HG03442 (cell line): ENCODE data around the gene PRSS50.
"Not testable (repeated sequence)": the region's sequence is repeated elsewhere in the genome, so short reads cannot be mapped to it uniquely, and the experiment has no call there.

Source experiments
- ATAC-seq: cut with Tn5 transposase; IDR thresholded peaks from one replicate; pipeline ENCODE4 v1.9.1; 2021; ENCODE audit warnings: mild to moderate bottlenecking, moderate library complexity; ENCODE audit not compliant: unreplicated experiment

Gene PRSS50

DNA sequence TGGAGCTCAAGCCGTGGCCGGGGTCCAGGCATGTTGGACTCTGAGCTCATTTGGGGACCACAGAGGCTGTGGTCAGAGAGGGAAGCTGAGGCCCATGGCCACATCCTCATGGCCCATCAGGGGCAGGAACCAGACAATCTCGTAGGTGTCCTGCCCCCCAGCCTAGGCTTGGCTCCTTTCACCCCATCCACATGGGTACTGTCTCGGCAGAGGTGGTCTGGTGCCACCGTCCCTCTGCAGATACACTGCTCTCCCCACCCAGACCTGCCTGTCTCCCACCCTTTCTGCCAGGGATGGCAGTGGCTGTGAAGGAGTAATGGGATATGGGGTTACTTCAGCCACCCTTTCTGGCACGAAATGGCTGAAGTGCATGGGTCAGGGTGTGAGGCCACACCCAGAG is 7.9 kb downstream of the PRSS50 start:
- ATAC-seq = no peak

DNA sequence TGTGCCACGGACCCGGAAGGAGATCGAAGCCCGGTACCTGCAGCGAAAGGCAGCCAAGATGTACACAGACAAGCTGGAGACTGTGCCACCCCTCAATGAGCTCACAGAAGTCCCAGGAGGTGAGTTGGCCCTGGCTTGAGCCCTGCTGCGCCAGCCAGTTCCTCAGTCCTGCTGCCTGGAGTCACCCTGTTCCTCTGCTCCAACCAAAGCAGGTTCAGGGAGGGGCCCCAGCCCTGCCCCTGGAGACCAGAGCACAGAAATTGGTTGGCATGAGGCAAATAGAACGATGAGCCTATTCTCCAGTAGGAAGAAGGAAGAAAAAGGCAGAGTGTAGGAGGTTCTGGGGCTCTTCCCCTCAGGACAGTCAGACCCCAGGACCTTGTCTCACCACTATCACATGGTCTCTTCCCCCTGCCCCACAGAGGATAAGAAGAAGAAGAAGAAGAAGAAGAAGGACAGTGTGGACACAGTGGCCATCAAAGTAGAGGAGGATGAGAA is 8.5 kb downstream of the PRSS50 start:
- no peak for ATAC-seq

DNA sequence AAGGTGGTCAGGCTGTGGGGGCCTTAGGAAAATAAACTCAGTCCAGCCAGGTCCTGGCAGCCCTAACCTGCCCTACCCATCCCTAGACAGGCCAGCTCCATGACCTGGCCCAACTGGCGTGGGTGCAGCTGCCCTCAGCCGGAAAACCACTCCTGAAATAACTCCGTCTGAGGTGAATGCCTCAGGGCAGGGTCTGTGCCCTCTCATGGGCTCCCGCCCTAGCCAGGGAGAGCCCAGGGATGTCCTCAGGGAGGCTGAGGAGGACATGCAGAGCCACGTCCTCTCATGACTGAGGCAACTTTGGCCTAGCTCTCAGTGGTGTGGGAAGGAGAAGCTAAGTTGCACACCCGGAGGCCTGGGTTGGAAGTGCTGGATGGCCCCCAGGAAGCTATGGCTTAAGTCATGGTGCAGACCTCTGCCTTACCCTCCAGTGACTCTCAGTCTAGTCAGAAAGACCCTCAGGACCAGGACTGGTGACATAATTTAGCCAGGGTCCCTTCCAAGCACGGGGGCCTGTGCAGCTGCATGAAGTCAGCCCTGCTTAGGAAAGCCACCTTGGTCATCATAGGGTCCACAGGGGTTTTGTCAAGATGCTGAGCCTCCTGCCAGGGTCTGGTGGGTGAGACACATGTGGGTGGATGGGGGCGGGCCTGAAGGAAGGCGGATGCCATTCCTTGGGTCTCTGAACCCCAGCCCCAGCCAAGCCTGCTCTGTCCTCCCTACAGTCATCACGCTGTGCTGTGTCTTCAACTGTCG is 9.1 kb downstream of the PRSS50 start:
- no peak for ATAC-seq

DNA sequence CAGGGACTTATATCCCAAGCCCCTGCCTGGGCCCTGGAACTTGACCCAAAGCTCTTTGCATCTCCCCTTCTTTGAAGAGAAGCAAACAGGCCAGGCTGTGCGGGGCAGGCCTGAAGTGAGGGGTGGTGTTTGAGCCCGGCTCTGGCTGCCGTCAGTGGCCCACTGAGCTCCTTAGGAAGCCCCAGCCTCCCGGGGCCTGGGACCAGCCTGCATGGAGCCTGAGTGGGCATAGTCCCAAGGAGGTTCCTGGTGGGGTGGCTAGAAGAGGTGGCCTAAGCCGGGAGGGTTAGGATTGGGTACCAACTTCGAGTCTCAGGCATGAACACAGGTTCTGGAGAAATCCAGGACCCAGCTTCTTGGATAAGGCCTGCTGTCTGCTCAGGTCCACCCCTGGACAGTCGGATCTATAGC is 10.1 kb downstream of the PRSS50 start:
- ATAC-seq = no peak

DNA sequence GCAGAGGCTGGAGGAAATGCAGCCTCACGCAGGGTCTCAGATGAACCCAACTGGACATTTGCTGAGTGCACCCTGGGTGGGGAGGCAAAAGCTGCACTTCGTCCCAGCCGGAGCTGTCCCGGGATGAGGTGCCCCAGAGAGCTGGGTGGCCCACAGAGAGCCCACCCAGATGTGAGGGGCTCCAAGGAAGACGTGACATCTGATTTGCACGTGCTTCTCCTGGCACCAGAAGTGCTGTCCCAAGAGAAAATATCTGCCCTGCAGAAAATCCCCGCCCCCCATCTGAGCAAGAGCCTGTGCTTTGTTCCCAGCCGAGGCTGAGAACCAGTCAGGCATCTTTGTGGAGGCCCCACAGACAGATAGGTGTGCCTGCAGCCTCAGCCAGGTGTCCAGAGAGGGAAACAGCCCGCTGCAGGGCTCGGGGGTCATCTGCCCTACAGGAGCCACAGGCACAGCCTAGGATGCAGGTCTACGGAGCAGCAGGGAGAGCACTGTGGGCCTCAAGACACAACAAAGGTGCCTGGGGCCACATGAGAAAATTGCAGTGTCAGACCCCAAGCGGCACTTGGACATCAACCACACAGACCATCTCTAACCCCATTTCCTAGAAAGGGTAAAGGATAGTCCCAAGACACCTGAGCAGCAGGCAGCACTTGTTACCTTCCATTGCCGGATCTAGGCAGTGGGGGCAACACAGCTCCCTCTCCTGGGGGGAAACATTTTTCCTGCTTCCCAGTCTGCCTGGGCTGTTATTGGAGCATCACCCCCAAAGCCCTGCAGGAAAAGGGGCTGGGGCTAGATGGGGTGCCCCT is 10.7 kb downstream of the PRSS50 start:
- ATAC-seq = no peak

DNA sequence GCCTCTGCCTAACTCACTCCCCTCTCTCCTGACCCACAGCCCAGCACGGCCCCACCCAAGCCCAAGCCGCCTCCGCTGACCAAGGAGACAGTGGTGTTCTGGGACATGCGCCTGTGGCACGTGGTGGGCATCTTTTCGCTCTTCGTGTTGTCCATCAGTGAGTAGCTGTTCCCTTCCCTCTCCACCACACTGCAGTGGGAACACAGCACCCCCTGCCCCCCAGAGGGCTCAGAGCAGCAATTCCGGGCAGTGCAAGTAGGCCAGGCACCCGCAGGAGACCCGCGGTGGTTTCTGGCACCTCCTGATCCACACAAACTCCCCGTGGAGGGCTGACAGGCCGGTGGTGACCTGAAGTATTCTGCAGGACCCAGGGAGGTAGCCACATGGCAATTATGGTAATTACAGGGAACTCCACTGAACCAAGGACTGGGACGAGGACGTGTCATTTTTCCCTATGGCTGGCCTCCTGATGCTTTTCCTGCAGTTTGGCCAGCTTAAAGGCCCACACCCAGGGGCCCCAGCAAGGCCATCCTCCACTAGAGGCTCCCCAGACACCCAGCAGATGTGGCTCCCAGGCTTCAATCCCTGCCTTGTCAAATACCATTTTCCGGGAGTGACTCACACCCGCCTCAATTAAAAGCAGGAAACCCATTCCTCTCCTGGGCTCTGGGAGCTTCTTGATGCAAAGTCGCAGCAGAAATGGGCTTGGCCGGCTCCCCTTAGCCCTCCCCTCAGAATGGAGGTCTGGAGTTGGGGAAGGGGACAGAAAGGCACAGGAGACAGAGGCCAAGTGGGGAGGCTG is 11.7 kb downstream of the PRSS50 start:
- no peak for ATAC-seq

DNA sequence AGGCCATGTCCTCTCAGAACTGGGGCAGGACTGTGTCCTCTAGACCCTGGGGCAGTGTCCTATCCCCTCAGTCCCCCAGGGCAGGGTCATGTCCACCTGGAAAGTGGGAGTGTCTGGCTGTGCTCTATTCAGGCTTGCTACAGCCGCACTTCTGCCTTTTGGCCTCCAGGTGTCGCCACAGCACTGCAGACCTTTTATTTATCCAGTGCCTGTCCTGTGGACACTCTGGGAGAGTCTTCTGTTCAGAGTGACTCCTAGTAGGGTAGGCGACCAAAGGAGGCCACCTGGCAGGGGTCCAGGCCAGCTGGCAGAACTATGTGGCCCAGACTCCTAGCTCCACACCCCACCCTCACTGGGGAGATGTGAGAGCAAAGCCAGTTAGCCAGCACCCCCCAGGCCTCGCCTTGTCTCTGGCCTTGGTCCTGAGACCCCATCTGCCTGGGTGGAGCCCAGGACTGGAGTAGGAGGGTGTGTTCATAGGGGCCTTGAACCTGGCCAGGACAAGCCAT is 12.6 kb downstream of the PRSS50 start:
- ATAC-seq = no peak

DNA sequence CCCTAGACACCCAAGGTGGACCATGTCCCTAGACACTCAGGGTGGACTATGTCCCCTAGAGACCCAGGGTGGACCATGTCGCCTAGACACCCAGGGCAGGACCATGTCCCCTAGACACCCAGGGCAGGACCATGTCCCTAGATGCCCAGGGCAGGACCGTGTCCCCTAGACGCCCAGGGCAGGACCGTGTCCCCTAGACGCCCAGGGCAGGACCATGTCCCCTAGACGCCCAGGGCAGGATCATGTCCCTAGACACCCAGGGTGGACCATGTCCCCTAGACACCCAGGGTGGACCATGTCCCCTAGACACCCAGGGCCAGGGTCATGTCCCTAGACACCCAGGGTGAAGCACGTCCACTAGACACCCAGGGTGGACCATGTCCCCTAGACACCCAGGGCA is 13.3 kb downstream of the PRSS50 start:
- ATAC-seq = not testable (repeated sequence)

DNA sequence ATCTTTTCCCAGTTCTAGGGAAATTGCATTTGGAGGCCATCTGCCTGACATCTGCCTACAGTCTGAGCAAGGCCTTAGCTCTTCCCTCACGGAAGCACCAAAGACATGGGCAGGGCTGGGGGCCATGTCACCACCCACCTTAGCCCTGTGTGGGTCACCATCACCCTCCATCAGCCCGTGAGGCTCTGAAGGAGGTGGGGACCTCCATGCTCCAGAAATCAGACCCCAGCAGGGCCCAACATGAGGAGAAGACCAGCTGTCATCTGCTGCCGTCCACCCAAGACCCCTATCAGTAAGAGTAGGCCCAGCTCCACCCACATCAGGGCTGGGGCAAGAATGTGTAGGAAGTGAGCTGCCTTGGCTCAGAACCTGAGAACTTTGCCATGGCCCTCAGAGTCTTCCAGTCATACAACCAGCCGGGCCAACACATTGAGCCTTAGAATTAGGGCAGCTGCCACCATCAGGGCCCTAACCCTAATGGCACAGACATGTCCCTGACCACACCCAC is 14.6 kb downstream of the PRSS50 start:
- no peak for ATAC-seq

DNA sequence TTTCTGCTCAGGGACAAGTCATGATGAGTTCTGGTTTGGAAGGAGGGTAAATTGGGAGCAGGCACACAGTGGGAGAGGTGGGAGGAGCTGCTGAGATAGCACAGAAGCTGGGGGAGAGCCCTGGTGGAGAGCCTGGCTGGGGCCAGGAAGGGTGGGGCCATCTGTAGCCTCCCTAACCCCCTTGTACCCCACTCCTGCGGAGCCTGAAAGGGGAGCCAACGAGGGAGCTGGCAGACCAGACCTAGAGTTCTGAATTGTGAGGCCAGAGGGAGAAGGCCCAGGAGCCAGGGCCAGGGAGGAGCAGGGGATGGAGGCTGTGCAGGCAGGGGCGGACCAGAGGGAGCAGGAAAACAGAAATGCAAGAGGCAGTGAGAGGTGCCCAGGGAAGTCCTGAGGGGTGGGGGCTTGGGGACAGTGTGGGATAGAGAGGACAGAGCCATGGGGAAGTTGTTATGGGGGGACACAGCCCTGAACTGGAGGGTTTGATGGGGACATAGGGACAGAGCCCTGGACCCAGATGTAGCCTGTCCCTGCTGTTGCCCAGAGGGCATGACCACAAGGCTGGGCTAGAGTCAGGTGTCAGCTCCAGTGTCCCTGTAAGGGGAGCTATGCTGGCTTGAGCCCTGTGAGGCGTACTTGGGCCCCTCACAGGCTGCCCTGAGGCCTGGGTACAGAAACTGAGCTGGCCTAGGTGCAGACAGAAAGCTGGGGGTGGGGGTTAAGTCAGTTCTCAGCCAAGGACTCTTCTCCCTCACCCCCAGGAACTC is 15.2 kb downstream of the PRSS50 start:
- ATAC-seq = no peak

DNA sequence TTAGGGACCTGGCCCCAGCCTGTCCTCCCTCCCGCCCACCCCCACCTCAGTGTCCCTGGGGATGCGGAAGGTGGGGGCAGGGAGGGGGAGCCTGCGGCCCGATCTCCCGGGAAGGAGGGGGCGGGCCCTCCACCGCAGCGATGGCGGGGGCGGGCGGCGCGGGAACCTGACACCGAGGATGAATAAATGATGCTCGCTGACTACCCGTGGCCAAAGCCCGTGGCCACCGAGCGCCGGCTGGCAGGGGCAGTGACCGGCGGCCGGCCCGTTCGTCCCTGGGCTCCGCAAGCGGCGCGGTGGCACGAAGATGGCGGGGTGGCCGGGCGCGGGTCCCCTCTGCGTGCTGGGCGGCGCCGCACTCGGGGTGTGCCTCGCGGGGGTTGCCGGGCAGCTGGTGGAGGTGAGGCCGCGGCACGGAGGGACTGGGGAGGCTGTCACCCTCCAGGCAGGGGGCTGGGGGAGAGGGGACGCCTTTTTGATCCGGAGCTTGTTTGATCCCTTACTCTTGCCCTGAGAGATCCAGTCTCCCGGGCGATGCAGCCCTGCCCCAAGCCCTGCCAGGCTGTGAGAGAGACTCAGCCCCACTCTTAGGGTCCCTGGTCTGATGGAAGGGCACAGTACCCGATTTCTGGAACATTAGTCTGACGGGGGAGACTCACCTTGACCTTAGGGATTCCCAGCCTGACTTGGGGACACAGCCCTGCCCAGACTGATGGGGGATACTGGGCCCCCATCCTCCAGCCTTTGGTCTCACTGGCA is 16.3 kb downstream of the PRSS50 start, which contains the start of gene TMIE:
TMIE (plus strand) TSS at position 212 of the 759 bp plus-strand sequence; CDS start at position 308, 96 bp downstream.
- ATAC-seq = no peak

DNA sequence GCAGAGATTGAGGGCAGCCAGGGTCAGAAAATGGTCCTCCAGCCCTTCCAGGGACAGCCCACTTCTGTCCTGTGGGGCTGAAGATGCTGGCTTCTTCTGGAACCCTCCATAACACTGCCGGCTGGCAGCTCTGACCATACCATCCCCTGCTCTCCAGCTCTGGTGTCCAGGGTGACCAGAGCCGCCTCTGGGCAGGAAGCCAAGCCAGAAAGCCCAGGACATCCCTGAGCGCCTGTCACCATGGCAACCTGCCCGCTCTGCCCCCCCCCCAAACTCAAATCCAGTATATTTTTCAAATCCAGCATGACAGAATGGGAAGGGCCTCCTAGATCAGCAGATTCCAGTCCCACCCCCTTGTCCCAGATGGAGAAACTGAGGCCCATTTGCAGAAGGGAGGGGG is 16.9 kb downstream of the PRSS50 start:
- ATAC-seq = no peak

DNA sequence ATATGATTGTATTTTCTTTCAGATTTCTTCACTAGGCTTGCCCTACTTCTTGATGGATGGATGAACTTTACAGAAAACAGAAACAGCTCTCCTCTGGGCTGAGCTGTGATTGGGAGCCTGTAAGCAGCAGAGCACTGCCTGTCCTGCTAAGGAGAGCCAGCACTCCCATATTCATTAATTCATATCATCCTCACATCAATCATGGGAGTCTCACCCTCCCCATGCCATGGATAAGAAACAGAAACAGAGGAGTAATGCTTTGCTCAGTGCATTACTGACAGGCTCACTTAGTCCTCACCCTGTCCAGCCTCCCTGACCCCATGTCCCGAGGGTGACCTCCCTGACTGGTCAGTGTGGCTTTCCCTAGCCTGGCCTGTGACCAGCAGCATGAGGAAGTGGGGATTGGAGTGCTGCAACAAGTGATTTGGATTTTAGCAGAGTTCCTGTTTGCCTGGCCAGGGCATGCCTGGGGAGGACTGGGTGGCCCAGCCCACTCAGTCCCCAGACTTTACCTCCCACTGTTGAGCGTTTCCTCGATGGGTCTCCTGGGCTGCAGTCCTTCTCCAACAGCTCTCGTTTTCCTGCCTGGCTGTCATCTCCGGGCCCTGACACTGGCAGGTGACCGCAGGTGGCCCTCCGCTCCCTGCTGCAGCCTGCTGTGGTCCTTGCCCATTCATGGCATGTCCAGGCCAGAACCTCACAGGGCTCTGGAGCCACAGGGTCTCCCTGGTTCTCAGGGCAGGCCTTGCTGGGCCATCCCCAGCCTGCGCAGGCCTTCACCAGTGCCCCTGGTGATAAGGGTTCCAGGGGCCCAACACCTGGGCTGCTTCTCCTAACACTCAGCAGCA is 17.8 kb downstream of the PRSS50 start:
- no peak for ATAC-seq

DNA sequence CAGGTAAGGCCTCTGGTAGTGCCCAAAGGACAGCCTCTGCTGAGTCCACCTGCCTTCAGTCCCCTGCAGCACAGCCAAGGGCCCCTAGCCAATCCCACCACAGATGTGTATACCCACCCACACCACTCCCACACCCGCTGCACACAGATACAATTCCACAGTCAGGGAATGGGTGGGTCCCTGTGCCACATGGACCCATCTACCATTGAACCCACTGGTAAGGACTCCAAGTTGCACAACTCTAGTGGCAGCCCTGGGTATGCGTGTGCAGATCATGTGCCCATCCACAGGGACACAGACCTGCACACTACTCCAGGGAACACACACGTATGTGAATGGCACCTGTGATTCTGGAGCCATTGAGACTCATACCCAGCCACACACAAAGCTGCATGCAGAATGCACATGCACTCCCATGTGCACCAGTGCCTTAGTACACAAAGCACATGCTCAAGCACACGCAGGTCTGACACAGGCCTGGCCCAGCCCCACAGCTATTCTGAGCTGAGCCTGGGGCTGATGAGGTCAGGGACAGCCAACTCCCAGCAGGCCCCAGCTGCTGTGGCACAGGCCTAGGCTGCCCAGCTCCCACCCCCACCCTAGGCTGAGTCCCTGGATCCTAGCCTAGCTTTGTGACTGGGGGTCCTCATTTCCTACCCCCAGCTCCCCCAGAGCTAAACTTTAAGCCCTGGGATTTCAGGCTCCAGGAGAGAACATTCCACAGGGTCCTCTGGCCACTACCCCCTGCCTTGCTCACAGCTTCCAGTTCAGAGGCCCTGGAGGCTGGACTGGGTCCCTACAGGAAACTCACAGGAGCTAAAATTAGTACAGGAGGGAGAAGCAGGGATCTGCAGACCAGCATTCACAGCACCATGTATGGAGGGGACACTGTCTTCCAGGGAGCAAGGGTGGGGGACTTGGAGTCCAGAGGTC is 21.4 kb downstream of the PRSS50 start:
- ATAC-seq = no peak

DNA sequence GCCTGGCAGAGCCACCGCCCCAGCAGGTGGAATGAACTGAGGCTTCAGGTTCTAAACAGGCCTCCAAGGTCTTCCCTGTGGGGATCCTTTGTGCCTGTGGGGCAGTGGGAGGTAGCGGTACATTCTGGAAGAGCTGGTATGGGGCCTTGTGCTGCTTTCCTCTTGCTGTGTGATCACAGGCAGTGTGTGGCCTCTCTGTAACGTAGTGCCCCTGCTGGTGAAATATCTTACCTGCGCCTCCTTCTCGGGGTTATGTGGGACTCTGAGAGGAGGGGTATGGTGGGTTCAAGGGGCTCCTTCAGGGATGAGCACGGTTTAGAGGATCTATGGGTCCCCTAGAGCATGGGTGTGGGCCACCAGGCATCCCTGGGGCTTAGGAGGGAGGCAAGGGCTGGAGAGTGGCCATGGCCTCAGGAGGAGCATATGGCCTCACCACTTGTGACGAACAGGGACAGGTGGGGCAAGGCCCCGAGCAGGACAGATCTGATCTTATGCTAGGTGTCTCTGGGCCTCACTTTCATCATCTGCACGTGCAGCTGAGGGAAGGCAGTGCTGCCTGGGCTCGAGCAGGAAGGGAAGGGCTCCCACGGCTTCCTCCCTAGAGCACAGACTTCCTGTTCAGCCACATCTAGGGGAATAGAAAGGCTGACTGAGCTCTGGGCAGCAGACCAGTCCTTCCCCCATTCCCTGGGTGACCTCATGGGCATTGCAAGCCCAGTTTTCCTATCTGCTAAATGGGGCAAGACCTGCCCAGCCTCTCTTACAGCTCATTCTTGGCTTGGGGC is 22.3 kb downstream of the PRSS50 start:
- no peak for ATAC-seq

DNA sequence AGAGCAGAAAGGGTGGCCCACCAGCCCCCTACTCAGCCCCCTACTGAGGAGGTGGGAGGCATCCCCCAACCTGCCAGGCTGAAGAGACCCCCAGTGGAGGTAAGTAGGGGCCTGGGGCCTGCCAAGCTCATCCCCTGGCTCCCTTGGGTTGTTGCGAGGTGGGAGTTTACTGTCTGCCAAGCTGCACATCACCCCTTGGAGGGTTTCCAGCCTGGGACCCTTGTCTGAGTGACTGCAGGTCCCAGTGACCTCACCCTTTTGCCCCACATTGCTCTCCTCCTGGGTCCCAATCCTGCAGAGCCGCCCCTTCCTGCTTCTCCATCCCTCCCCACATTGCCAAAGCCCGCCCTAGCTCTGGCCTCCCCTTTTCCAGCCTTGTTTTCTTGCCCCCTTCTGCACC is 23.1 kb downstream of the PRSS50 start:
- no peak for ATAC-seq

DNA sequence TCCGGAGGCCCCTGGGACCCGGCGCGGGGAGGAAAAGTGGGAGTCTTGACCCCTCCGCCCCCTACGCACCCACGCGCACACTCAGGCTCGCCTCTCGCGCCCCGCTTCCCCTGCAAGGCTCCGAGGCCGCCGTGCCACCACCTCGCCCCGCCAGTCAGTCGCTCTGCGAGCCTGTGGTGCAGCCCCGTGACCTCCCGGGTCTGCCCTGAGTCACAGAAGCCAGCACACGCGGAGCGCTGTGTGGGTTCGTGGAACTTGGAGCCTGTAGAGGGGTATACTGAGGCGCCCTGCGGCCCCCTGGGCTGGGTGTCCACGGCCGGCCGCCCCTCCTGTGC is 23.8 kb downstream of the PRSS50 start:
- ATAC-seq = no peak
